IPS-20b (cell line): ENCODE measurements around the gene HHIP.
"Not testable (repeated sequence)": the region's sequence is repeated elsewhere in the genome, so short reads cannot be mapped to it uniquely, and the experiment has no call there.

Experiments used
- H3K27ac ChIP-seq: one replicate; pipeline ENCODE4 v1.5.1; 2013; ENCODE audit warnings: low read length
- H3K27me3 ChIP-seq: 2 replicates; pipeline ENCODE4 v1.6.1; 2013; ENCODE audit warnings: mild to moderate bottlenecking, low read length, inconsistent platforms; ENCODE audit not compliant: insufficient read depth
- H3K36me3 ChIP-seq: 2 replicates; pipeline ENCODE4 v1.6.1; 2013; ENCODE audit warnings: low read depth, mild to moderate bottlenecking, inconsistent platforms, low read length, moderate library complexity; ENCODE audit not compliant: insufficient read depth
- H3K4me1 ChIP-seq: 2 replicates; pipeline ENCODE4 v1.6.1; 2013; ENCODE audit warnings: mild to moderate bottlenecking, control low read depth, inconsistent platforms, low read length, moderate library complexity; ENCODE audit not compliant: insufficient read depth
- H3K4me3 ChIP-seq: 2 replicates; pipeline ENCODE4 v1.5.1; 2013; ENCODE audit warnings: mild to moderate bottlenecking, low read length, inconsistent platforms
- H3K9ac ChIP-seq: 2 replicates; pipeline ENCODE4 v1.6.1; 2013; ENCODE audit warnings: low read depth, mild to moderate bottlenecking, inconsistent platforms, low read length, moderate library complexity
- H3K9me3 ChIP-seq: 2 replicates; pipeline ENCODE4 v1.6.1; 2013; ENCODE audit warnings: mild to moderate bottlenecking, low read depth, low read length, inconsistent platforms; ENCODE audit not compliant: insufficient read depth

The HHIP gene

DNA sequence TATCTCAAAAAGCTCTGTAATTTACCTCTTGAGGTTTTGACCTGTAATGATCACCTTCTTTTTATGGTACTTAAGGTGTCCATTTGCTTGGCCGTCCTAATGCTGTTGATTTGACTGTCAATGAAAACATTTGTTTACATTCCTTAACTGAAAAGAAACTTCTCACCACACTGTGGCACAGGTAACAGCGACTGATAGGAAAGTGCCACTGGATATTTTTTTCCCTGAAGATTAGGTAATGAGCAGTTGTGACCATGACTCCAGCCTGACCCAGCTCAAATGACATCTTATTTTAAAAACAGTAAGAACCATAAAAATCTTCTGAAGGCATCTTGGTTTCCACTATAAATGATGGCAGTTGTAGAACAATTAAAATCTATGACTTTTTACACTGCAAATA is 87.6 kb downstream of the HHIP start:
- no peaks in the 10 kb centered on the region for H3K9me3 ChIP-seq
- H3K36me3 ChIP-seq: no peaks in the 10 kb centered on the region
- H3K9ac ChIP-seq: no peak overlapping the region
- no peak overlapping the region for H3K27ac ChIP-seq
- no peaks in the 10 kb centered on the region for H3K27me3 ChIP-seq
- H3K4me3 ChIP-seq: no peak overlapping the region
- peaks cover 8% of the 10 kb centered on the region for H3K4me1 ChIP-seq

- Histone ChIP-seq H3K27ac (no peak overlapping the region), H3K9ac (no peak overlapping the region), H3K36me3 (no peaks in the 10 kb centered on the region), H3K4me1 (peaks cover 4% of the 10 kb centered on the region), H3K4me3 (no peak overlapping the region), H3K9me3 (no peaks in the 10 kb centered on the region), H3K27me3 (no peaks in the 10 kb centered on the region)
Observed at GRCh38 chr4:144734522-144734921, 88.6 kb downstream of the HHIP start.

DNA sequence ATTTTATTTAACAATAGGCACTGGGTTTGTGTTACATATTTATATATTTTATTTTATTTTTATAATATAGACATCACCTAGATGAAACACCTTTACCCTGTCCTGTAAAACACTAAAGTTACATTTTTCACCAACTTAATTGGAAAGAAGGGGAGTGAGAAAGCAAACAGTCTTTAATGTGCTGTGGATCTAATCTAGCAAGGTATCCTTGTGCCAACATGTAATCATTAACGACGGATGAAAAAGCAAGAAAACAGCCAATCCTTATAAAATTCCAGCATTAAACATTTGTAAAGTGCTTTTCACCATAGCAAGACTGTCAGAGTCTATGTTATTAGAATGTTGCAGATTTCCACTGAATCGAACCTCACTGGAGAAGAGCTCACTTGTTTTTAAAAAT is 92.7 kb downstream of the HHIP start:
- Histone ChIP-seq H3K27ac (no peak overlapping the region), H3K9ac (no peak overlapping the region), H3K4me3 (no peak overlapping the region), H3K36me3 (no peaks in the 10 kb centered on the region), H3K4me1 (no peaks in the 10 kb centered on the region; the same call in 1 of the 2 replicates), H3K9me3 (no peaks in the 10 kb centered on the region), H3K27me3 (no peaks in the 10 kb centered on the region)

GRCh38 chr4:144739511-144740033 is 93.6 kb downstream of the HHIP start:
- no peaks in the 10 kb centered on the region for H3K36me3 ChIP-seq

DNA sequence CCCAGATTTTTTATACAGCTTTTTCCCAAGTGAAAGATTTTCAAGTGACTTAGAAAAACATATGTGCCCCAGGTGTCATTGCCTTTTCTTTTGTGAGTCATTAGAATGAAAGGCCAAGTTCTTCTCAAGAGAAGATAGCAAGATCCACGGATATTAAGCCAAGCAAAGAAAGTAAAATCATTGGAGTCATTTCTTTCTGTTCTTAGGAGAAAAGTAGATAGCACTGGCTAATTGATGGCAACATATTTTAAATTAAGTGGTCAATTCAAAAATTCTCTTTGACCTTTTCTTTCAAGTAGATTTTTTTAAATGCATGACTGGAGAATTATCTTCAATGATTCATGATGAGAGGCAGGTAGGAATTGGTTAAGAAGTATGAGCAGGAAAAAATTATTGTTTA is 94.4 kb downstream of the HHIP start:
- Histone ChIP-seq H3K4me3 (no peak overlapping the region), H3K4me1 (no peaks in the 10 kb centered on the region), H3K9ac (no peak overlapping the region), H3K27me3 (no peaks in the 10 kb centered on the region), H3K36me3 (no peaks in the 10 kb centered on the region), H3K9me3 (no peaks in the 10 kb centered on the region), H3K27ac (no peak overlapping the region)

More at GRCh38 chr4:144739511-144740033, 93.6 kb downstream of the HHIP start:
- Histone ChIP-seq H3K9ac (no peak overlapping the region), H3K27me3 (no peaks in the 10 kb centered on the region), H3K27ac (no peak overlapping the region), H3K4me3 (no peak overlapping the region), H3K9me3 (no peaks in the 10 kb centered on the region), H3K4me1 (no peaks in the 10 kb centered on the region)

- no peak overlapping the region for H3K9ac ChIP-seq
- H3K27me3 ChIP-seq: no peaks in the 10 kb centered on the region
- no peak overlapping the region for H3K27ac ChIP-seq
- no peak overlapping the region for H3K4me3 ChIP-seq
- no peaks in the 10 kb centered on the region for H3K4me1 ChIP-seq
- H3K9me3 ChIP-seq: no peaks in the 10 kb centered on the region
- no peaks in the 10 kb centered on the region for H3K36me3 ChIP-seq
Observed at GRCh38 chr4:144748814-144749555, 103.0 kb downstream of the HHIP start.

GRCh38 chr4:144750348-144750747 is 104.4 kb downstream of the HHIP start:
- no peak overlapping the region for H3K4me3 ChIP-seq
- H3K9me3 ChIP-seq: no peaks in the 10 kb centered on the region
- no peaks in the 10 kb centered on the region for H3K36me3 ChIP-seq
- no peaks in the 10 kb centered on the region for H3K27me3 ChIP-seq
- no peak overlapping the region for H3K9ac ChIP-seq
- H3K27ac ChIP-seq: no peak overlapping the region
- no peaks in the 10 kb centered on the region for H3K4me1 ChIP-seq

- Histone ChIP-seq H3K36me3 (no peaks in the 10 kb centered on the region), H3K27me3 (no peaks in the 10 kb centered on the region), H3K9me3 (no peaks in the 10 kb centered on the region), H3K27ac (no peak overlapping the region), H3K9ac (no peak overlapping the region), H3K4me1 (no peaks in the 10 kb centered on the region), H3K4me3 (no peak overlapping the region)
Observed at GRCh38 chr4:144754562-144755410, 108.8 kb downstream of the HHIP start.

GRCh38 chr4:144757969-144758368 is 112.0 kb downstream of the HHIP start:
- Histone ChIP-seq H3K4me3 (no peak overlapping the region), H3K36me3 (no peaks in the 10 kb centered on the region), H3K4me1 (no peaks in the 10 kb centered on the region), H3K27me3 (no peaks in the 10 kb centered on the region), H3K9ac (no peak overlapping the region), H3K27ac (no peak overlapping the region), H3K9me3 (no peaks in the 10 kb centered on the region)

- H3K4me1 ChIP-seq, H3K4me3 ChIP-seq, H3K9me3 ChIP-seq, H3K36me3 ChIP-seq, H3K27ac ChIP-seq, H3K9ac ChIP-seq, H3K27me3 ChIP-seq: not testable (repeated sequence)
Observed at GRCh38 chr4:144768809-144769208, 122.9 kb downstream of the HHIP start.

DNA sequence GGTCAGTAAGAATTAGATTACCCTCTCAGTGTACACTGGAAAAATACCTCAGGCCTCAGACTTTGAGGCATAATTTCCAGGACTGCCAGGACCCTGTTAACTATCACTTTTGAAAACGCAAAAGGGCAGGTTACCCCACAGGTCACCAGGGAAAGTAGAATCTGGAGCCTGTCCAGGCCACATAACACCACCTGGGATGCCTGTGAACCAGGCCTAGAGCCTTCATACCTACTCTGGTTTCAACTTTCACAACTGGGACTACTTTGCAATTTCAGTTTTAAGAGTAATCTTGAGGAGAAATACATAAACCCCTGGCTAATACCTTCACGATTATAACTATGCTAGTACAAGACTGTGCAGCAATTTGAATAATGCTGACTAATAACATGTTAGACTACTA is 132.4 kb downstream of the HHIP start:
- H3K9me3 ChIP-seq: no peaks in the 10 kb centered on the region
- H3K27me3 ChIP-seq: no peaks in the 10 kb centered on the region
- H3K4me1 ChIP-seq: no peaks in the 10 kb centered on the region
- no peaks in the 10 kb centered on the region for H3K36me3 ChIP-seq
- H3K9ac ChIP-seq: no peak overlapping the region
- H3K27ac ChIP-seq: no peak overlapping the region
- no peak overlapping the region for H3K4me3 ChIP-seq

DNA sequence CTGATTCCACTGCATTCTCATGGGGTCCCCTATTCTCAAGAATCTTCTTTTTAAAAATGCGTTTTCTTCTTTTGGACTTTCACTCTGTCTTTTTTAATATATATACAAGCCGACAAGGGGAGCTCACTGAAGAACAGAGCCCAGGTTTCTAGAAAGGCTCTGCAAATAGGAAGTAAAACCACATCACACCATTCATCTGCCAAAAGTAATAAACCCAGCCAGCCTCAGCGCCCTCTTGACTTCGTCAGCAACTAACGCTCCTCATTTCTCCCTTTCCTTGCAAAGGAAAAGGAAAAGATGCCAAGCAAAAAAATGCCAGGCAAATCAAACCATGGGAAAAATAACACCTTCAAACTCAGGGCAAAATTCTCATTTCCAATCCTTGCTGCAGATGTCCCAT is 136.4 kb downstream of the HHIP start:
- H3K27me3 ChIP-seq: no peaks in the 10 kb centered on the region
- no peak overlapping the region for H3K9ac ChIP-seq
- H3K9me3 ChIP-seq: no peaks in the 10 kb centered on the region
- H3K27ac ChIP-seq: no peak overlapping the region
- no peaks in the 10 kb centered on the region for H3K4me1 ChIP-seq
- no peaks in the 10 kb centered on the region for H3K36me3 ChIP-seq
- H3K4me3 ChIP-seq: no peak overlapping the region
